Upper lobe of left lung (tissue), 4 donors: ENCODE results near the gene STAT4.

Experiments
- POLR2A ChIP-seq, 4 donors: fragments of 450-650 bp; IDR thresholded peaks; one replicate each; pipeline ENCODE4 v1.5.1; 2016 to 2017; ENCODE audit warnings: antibody characterized with exemption in 4 of 4, mild to moderate bottlenecking in 2 of 4
- POLR2AphosphoS5 ChIP-seq, 2 donors: sonication (generic); formaldehyde crosslinking; IDR thresholded peaks; one replicate each; pipeline ENCODE4 v1.5.1; 2017; ENCODE audit warnings: antibody characterized with exemption in 2 of 2

DNA sequence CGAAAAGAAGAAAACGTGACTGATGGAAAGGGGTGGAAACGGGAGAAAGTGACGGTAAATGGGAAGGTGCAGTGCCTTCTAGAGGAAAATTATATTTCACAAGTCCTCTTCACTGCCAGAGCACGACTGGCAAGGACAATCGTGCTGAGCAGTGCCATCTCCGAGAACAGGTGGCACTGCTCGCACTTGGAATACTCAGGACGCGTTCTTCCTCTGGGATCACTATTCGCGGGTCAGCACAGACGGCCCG is 137.2 kb downstream of the STAT4 start:
- TF ChIP-seq POLR2AphosphoS5 (IDR thresholded peaks at IDR 0.05), result no peak
- no peak for TF ChIP-seq POLR2A (IDR thresholded peaks at IDR 0.05)
